Stimulated activated CD4-positive, alpha-beta T cell treated with anti-CD3 and anti-CD28 coated beads, TNF-alpha, amount 100 ng/mL, for 1 hour (primary cell): ENCODE measurements around the gene RPTOR.
"Not testable (repeated sequence)": the region's sequence is repeated elsewhere in the genome, so short reads cannot be mapped to it uniquely, and the experiment has no call there.

Experiments used
- DNase-seq, 3 donors: peaks; one replicate each; pipeline ENCODE4 v3.0.0-alpha.2; 2020; ENCODE audit warnings: low read depth in 3 of 3, low spot score in 1 of 3

RPTOR gene

GRCh38 chr17:80544655-80545498, at the start of gene RPTOR:
Gene RPTOR (plus strand): TSS chr17:80544838. CDS start chr17:80545630, 792 bp downstream.
- DNase-seq: peak; percentile 60 to 85 (median 76)

GRCh38 chr17:80497726-80498241, 46.9 kb upstream of the RPTOR start:
- no peak for DNase-seq

DNA sequence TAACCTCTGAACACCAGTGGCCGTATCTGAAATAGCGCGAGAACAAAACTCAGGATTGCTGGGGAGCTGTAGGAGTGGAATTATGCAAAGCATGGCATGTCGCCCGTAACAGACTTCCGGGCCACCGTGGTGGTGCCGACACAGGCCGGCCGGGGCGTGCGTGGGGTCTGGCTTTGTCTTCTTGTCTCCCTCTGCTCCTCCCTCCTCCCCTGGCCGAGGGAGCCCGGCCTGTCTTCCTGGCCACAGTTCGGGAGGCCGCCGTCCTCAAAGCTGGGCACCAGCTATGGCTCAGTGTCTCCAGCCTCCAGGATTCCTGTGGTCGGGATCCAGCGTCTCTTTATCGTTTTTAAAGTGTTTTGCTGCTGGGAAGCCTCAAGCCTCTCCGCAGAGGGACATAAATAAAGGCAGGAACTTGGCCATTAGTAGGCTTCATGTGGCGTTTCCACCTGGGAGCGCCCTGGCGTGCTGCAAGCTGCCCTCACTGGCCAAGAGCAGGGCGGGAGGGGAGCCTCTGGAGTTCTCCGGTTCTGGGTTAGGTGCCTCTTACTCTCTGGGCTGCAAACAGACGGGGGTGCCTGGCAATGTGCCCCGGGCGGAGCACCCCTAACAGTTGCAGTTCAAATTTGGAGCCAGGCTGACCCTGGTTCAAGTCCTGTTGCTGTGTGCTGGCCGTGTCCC, 46.3 kb upstream of the RPTOR start:
- no peak for DNase-seq

GRCh38 chr17:80498920-80499410, 45.7 kb upstream of the RPTOR start:
- no peak for DNase-seq

DNA sequence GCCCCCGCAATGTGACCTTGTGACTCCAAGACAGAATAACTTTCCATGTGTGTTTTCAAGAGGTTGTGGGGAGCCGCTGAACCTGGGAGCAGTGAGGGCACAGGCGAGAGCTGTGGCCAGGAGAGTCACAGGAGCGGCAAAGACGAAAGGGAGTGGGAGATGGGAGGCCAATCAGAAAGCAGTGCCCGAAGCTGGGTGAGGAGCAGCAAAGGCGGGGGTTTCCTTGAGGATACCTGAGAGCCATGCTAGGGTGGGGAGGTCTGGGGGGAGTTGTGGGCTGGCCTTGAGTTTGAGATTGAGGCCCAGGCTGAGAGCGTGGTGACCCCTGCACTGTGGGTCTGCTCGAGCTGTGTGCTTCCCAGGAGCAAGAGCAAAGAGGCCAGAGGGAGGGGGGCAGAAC, 45.1 kb upstream of the RPTOR start:
- DNase-seq: no peak

DNA sequence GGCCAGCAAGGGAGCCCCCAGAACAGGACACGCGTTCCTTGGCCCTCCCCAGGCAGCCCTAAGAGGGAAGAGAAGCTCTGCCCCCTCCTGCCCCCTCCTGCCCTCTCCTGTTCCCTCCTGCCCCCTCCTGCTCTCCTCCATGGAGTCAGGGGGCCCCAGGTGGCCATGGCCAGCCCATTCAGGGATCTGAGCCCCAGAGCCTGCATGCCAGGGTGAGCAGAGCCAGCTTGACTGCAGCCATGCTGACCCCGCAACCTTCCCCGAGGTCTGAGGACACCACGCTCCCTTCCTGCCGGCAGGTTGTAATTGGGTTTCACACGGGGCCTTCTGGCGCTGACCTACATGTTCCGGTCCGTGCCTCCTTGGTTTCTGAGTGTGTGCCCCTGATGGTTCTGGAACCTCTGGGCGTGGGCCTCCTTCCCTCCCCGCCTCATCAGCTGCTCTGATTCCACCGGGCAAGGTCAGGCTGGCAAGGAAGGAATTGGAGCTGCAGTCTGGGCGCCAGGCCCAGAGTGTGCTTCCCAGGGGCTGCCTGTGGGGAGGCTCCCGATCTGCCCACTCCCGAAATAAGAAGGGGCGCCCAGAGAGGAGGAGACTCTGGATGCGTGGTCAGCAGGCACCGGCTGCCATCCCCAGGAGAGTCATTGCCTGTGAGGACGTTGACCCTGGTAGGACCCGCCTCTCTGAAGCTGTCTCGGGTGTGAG, 44.5 kb upstream of the RPTOR start:
- DNase-seq: no peak

GRCh38 chr17:80501741-80502577, 42.7 kb upstream of the RPTOR start:
- DNase-seq: no peak

- DNase-seq: no peak
Observed at GRCh38 chr17:80502578-80502877, 42.1 kb upstream of the RPTOR start.

GRCh38 chr17:80503031-80503430, 41.6 kb upstream of the RPTOR start:
- DNase-seq: no peak

- DNase-seq: no peak
Observed at GRCh38 chr17:80503921-80504320, 40.7 kb upstream of the RPTOR start.

DNA sequence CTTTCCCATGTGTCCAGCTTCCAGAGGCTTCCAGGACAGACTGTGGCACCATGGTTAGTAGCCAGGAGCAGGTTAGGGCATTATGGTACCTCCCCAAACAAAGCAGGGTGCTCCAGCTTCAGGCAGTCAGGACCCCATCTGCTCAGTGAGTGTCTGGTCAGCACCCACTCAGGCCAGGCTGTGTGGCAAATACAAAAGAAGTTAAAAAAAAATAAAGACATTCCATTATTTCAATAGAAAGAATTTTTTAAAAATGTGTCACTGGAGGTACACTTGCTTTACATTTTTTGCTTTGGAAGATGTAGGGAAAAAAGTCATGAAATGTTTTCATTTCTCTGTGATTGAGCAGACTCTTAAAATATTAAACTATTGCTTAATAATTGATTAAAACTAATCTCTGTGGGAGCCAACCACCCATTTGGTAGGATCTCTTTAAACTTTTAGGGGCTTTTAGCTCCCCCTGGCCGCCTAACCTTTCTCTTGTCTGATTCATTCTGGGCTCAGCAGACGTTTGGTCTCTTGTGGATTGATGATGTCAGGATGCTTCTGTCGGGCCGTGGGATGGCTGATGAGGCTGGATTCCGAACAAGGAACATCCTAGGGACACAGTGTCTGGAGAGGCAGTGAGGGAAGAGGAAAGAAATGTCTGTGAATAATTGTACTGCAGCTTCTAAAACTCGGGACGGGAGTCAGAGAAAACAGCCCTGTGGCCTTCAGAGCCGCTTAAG, 39.8 kb upstream of the RPTOR start:
- DNase-seq: no peak

- DNase-seq: not testable (repeated sequence)
Observed at GRCh38 chr17:80507177-80507576, 37.5 kb upstream of the RPTOR start.

DNA sequence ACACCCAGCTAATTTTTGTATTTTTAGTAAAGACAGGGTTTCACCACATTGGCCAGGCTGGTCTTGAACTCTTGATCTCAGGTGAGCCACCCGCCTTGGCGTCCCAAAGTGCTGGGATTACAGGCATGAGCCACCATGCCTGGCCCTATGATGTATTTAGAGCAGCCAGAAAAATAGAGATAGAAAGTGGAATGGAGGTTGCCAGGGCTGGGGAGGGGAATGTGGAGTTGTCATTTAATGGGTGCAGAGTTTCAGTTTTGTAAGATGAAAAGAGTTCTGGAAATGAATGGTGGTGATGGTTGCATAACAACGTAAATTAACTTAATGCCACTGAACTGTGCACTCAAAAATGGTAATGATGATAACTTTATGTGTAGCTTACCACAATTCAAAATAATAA, 36.7 kb upstream of the RPTOR start:
- DNase-seq: no peak

- DNase-seq: no peak
Observed at GRCh38 chr17:80509311-80509710, 35.3 kb upstream of the RPTOR start.

GRCh38 chr17:80510132-80510531, 34.5 kb upstream of the RPTOR start:
- DNase-seq: no peak

GRCh38 chr17:80510772-80511171, 33.9 kb upstream of the RPTOR start:
- DNase-seq: no peak

DNA sequence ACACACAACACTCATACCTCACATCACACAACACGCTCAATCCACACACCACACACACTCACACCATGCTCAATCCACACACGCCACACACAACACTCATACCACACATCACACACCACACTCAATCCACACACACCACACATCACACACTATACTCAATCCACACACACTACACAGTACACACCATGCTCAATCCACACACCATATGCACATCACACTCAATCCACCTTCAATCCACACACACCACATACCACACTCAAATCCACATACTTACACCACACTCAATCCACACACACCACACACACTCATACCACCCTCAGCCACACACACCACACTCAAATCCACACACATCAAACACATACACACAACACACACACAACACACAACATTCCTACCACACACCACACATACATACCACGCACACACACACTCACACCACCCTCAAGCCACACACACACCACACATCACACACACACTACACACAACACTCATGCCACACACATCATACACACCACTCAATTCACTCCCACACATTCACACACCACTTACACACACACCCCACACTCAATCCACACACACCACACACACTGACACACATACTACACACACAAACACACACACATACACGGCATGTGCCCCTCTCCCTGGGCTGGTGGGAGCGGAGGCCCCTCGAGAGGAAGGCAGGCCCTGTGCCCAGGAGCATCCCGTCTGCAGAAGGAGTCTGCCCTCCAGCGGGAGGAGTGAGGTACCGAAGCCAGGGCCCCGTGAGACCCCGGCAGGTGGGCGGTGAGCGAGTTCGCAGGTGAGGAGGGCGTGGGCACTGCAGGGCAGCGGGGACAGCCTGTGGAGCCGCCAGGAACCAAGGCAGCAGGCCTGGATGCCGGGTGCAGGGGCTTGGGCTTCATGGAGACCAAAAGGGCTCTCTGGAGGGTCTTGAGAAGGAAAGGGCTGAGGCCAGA, 33.1 kb upstream of the RPTOR start:
- DNase-seq: no peak

GRCh38 chr17:80512233-80512632, 32.4 kb upstream of the RPTOR start:
- no peak for DNase-seq

GRCh38 chr17:80513201-80513600, 31.4 kb upstream of the RPTOR start:
- DNase-seq: no peak
